PC-9 (cell line): ENCODE data around the gene SRGAP3. TPM values are rescaled to one million over a fixed set of nuclear protein-coding genes. Genes with fewer than 3 reads are reported as not detected.

Experiments used
- BruUV-seq: library from RNA; stranded (reverse); fragments of 400-500 nt; replicated peaks from 2 replicates; lab custom pipeline; 2021; lab: Mats Ljungman, UMichigan
- CTCF ChIA-PET: fragments of 300-600 bp; sonication (Branson Sonifier 250); formaldehyde crosslinking; loops from one replicate; lab custom pipeline; 2022; ENCODE audit warnings: antibody characterized with exemption; lab: Charles Lee
- POLR2A ChIA-PET: fragments of 300-600 bp; sonication (Branson Sonifier 250); formaldehyde crosslinking; loops from one replicate; lab custom pipeline; 2022; ENCODE audit warnings: antibody characterized with exemption; ENCODE audit not compliant: unreplicated experiment; lab: Charles Lee
- DNase-seq, 2 experiments: peaks; one replicate each; pipeline versions ENCODE4 v3.0.0 to v3.0.0-alpha.2; 2015 to 2022; ENCODE audit warnings: mixed read lengths in 1 of 2
- H2AFZ ChIP-seq: fragments of 200-600 bp; sonication (generic); 2 replicates; pipeline ENCODE4 v1.8.1; 2017; ENCODE audit warnings: antibody characterized with exemption
- H3F3A ChIP-seq: fragments of 200-600 bp; sonication (generic); 2 replicates; pipeline ENCODE4 v1.8.1; 2017; ENCODE audit warnings: antibody characterized with exemption, mild to moderate bottlenecking, low read depth; ENCODE audit not compliant: insufficient read depth
- H3K27ac ChIP-seq: fragments of 200-600 bp; sonication (generic); 2 replicates; pipeline ENCODE4 v1.6.1; 2016; ENCODE audit warnings: mixed run types
- H3K27me3 ChIP-seq: fragments of 200-600 bp; sonication (generic); 2 replicates; pipeline ENCODE4 v1.6.1; 2016; ENCODE audit warnings: low read depth, mixed run types; ENCODE audit not compliant: insufficient read depth
- H3K36me3 ChIP-seq: fragments of 200-600 bp; sonication (generic); 2 replicates; pipeline ENCODE4 v1.6.1; 2016; ENCODE audit warnings: low read depth, mixed run types
- H3K4me1 ChIP-seq: fragments of 200-600 bp; sonication (generic); replicated peaks from 2 replicates; pipeline ENCODE4 v1.6.1; 2016; ENCODE audit warnings: mixed run types; ENCODE audit not compliant: insufficient read depth
- H3K4me2 ChIP-seq: fragments of 200-600 bp; sonication (generic); 2 replicates; pipeline ENCODE4 v1.6.1; 2017; ENCODE audit warnings: mixed run types
- H3K4me3 ChIP-seq: fragments of 200-600 bp; sonication (generic); 2 replicates; pipeline ENCODE4 v1.6.1; 2016; ENCODE audit warnings: mixed run types
- H3K79me2 ChIP-seq: fragments of 200-600 bp; sonication (generic); 2 replicates; pipeline ENCODE4 v1.6.1; 2017; ENCODE audit warnings: low read depth, mixed run types
- H3K9me2 ChIP-seq: fragments of 200-600 bp; sonication (generic); 2 replicates; pipeline ENCODE4 v1.8.1; 2017; ENCODE audit warnings: mild to moderate bottlenecking; ENCODE audit not compliant: insufficient read depth
- H3K9me3 ChIP-seq: fragments of 200-600 bp; sonication (generic); 2 replicates; pipeline ENCODE4 v1.8.1; 2016; ENCODE audit warnings: low read depth; ENCODE audit not compliant: insufficient read depth
- H4K20me1 ChIP-seq: fragments of 200-600 bp; sonication (generic); 2 replicates; pipeline ENCODE4 v1.8.1; 2017; ENCODE audit not compliant: insufficient read depth
- CTCF ChIP-seq: fragments of 200-600 bp; sonication (generic); conservative IDR thresholded peaks from 2 replicates; pipeline ENCODE4 v1.6.1; 2017; ENCODE audit warnings: mixed run types, antibody characterized with exemption, mild to moderate bottlenecking, moderate library complexity
- EZH2 ChIP-seq: fragments of 200-600 bp; sonication (generic); IDR thresholded peaks from 2 replicates; pipeline ENCODE4 v1.8.0; 2017; ENCODE audit warnings: antibody characterized with exemption, low read depth
- intact Hi-C: fragments of 100-400 bp; cut with micrococcal nuclease; formaldehyde crosslinking; loops from one replicate; pipeline ENCODE4 v1.10.0; 2022; ENCODE audit not compliant: unreplicated experiment
- total RNA-seq: library from RNA; stranded (reverse); gene quantifications from 2 replicates; pipeline ENCODE4 v1.2.3, GENCODE V29; 2021

The SRGAP3 gene
- total RNA-seq, 1 experiment from 2014 or later = 17.5 TPM

DNA sequence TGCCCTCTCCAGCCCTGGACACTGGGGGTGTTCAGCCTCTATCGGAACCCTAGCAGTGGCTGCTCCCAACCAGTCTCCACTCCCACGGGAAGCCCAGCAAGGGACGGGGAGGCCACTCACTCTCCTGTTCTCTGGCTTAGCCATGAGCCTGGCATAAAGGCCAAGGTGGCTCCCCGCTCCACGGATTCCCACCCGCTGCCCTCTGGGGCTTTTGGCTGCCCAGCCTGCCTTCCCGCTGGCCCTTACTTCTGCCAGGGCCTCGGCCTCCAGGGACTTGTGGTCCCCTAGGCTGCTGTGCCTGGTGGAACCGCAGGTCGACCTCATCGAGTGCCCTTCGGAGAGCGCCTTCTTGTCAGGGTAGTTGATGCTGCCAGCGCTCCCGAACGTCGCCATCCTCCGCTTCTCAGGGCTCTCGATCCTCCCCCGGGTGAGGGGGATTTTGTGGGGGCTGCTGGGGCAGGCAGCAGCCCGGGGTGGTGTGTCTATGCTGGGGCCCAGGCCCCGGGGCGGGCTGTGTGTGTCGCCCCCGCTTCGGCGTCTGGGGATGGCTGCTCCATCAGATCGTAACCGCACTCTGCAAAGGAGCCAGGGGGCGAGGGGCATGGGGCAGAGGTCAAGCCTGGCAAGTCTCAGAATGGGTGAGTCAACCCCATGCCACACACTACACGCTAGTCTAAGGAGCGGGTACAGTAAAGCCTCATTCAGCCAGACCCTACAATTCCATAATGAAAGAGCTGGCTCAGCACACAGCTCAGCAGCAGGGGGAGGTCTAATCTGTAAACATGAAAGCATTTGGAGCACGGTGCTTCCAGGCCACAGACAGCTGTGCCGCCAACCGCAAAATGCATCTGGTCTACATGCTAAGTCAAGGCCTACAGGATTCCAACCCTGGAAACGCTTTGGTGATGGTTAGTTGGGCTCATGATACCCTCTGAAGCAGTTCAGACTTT, 258.9 kb downstream of the SRGAP3 start:
- Histone ChIP-seq H3K79me2 (no peaks in the 10 kb centered on the region), H2AFZ (no peak overlapping the region), H3F3A (no peaks in the 10 kb centered on the region), H3K36me3 (no peaks in the 10 kb centered on the region), H3K4me1 (no peaks in the 10 kb centered on the region), H3K27ac (no peak overlapping the region), H3K4me2 (no peak overlapping the region), H3K27me3 (no peaks in the 10 kb centered on the region), H3K9me3 (no peaks in the 10 kb centered on the region), H3K9me2 (no peaks in the 10 kb centered on the region), H4K20me1 (no peaks in the 10 kb centered on the region), H3K4me3 (no peak overlapping the region)
- DNase-seq = no peak
- ChIA-PET POLR2A (no interaction called here), CTCF (interaction anchor here (0.5 kb wide), 1 partner anchor 428 kb away, joined by 4 read pairs; no protein-coding TSS in a partner anchor)
- no TSS peak for BruUV-seq
- intact Hi-C loops = no loop called here
- no peak for TF ChIP-seq EZH2
- TF ChIP-seq CTCF = no peak

GRCh38 chr3:8988791-8989558, 260.5 kb downstream of the SRGAP3 start:
- Histone ChIP-seq H3F3A (no peaks in the 10 kb centered on the region), H4K20me1 (no peaks in the 10 kb centered on the region), H3K79me2 (no peaks in the 10 kb centered on the region), H3K4me1 (no peaks in the 10 kb centered on the region), H3K27me3 (no peaks in the 10 kb centered on the region), H3K9me3 (no peaks in the 10 kb centered on the region), H3K4me3 (no peak overlapping the region), H3K9me2 (no peaks in the 10 kb centered on the region), H3K27ac (no peak overlapping the region), H3K4me2 (no peak overlapping the region), H3K36me3 (no peaks in the 10 kb centered on the region), H2AFZ (no peak overlapping the region)
- ChIA-PET POLR2A (no interaction called here), CTCF (interaction anchor here (0.6 to 2.7 kb wide), 3 partner anchors 91 to 313 kb away, joined by 4 to 12 read pairs (median 5); no protein-coding TSS in a partner anchor)
- TF ChIP-seq EZH2 = no peak
- TF ChIP-seq CTCF = no peak
- DNase-seq = no peak
- intact Hi-C loops = loop anchor here (1.0 to 2.0 kb wide), 2 partner anchors 80 to 313 kb away; no protein-coding TSS in a partner anchor
- no TSS peak for BruUV-seq

GRCh38 chr3:8988384-8988655, 261.1 kb downstream of the SRGAP3 start:
- H3K27ac ChIP-seq = no peak overlapping the region
- H3K9me2 ChIP-seq = no peaks in the 10 kb centered on the region
- ChIA-PET POLR2A (interaction anchor here (0.6 kb wide), 1 partner anchor 374 kb away, joined by 27 read pairs; no protein-coding TSS in a partner anchor), CTCF (interaction anchor here (0.5 to 2.7 kb wide), 11 partner anchors 10 to 1272 kb away, joined by 3 to 20 read pairs (median 8); no protein-coding TSS in a partner anchor)
- no peaks in the 10 kb centered on the region for H4K20me1 ChIP-seq
- no peaks in the 10 kb centered on the region for H3K36me3 ChIP-seq
- BruUV-seq = no TSS peak
- H3K79me2 ChIP-seq = no peaks in the 10 kb centered on the region
- intact Hi-C loops = loop anchor here (1.0 to 2.0 kb wide), 2 partner anchors 80 to 314 kb away; no protein-coding TSS in a partner anchor
- no peak for DNase-seq
- no peaks in the 10 kb centered on the region for H3K4me1 ChIP-seq
- H3K27me3 ChIP-seq = no peaks in the 10 kb centered on the region
- no peaks in the 10 kb centered on the region for H3F3A ChIP-seq
- no peak overlapping the region for H3K4me2 ChIP-seq
- no peak for TF ChIP-seq CTCF
- no peak for TF ChIP-seq EZH2
- H2AFZ ChIP-seq = no peak overlapping the region
- H3K4me3 ChIP-seq = no peak overlapping the region
- H3K9me3 ChIP-seq = no peaks in the 10 kb centered on the region
